T-helper 2 cell (primary cell): ENCODE data around the gene ACP7.
A peak's percentile ranks its signal among the peaks of the same experiment; 100 is the strongest.
"Not testable (repeated sequence)": the region's sequence is repeated elsewhere in the genome, so short reads cannot be mapped to it uniquely, and the experiment has no call there.

Experiments
- DNase-seq, 5 experiments: peaks; one replicate each; pipeline versions ENCODE4 v3.0.0 to v3.0.0-alpha.2; 2012 to 2022
- total RNA-seq, 2 donors: gene quantifications; one replicate each; lab custom pipeline; 2026; lab: John Stamatoyannopoulos, UW

Gene ACP7
- 0 to 0.07 reads per million in 2 donors for total RNA-seq

GRCh38 chr19:39083983-39084731 is at the start of gene ACP7:
Gene ACP7, plus strand, starts transcription at chr19:39084368. Its CDS starts 902 bp downstream, at chr19:39085270.
- peak in 1 of 5 experiments; percentile 23 for DNase-seq

- DNase-seq = no peak
These were observed 47.6 kb upstream of the ACP7 start for GRCh38 chr19:39036581-39036980.

GRCh38 chr19:39037194-39037593 is 47.0 kb upstream of the ACP7 start:
- DNase-seq = no peak

- no peak for DNase-seq
These were observed 46.1 kb upstream of the ACP7 start for GRCh38 chr19:39038098-39038497.

GRCh38 chr19:39045506-39045905 is 38.7 kb upstream of the ACP7 start:
- DNase-seq = no peak

- DNase-seq = peak in 1 of 5 experiments; percentile 45
These were observed 37.9 kb upstream of the ACP7 start for GRCh38 chr19:39046037-39046821.

- DNase-seq = no peak
These were observed 37.1 kb upstream of the ACP7 start for GRCh38 chr19:39047073-39047472.

- peak; percentile 47 to 62 (median 59) for DNase-seq
These were observed 31.9 kb upstream of the ACP7 start for GRCh38 chr19:39052243-39052746.

GRCh38 chr19:39052846-39053245 is 31.3 kb upstream of the ACP7 start:
- no peak for DNase-seq

GRCh38 chr19:39053276-39054090 is 30.7 kb upstream of the ACP7 start:
- DNase-seq = no peak

GRCh38 chr19:39054091-39054470 is 30.1 kb upstream of the ACP7 start:
- DNase-seq = no peak

GRCh38 chr19:39057615-39058014 is 26.6 kb upstream of the ACP7 start:
- DNase-seq = no peak

GRCh38 chr19:39059302-39059701 is 24.9 kb upstream of the ACP7 start:
- DNase-seq = no peak

- no peak for DNase-seq
These were observed 24.0 kb upstream of the ACP7 start for GRCh38 chr19:39060171-39060570.

GRCh38 chr19:39064405-39064804 is 19.8 kb upstream of the ACP7 start:
- DNase-seq = no peak

- DNase-seq = no peak
These were observed 18.2 kb upstream of the ACP7 start for GRCh38 chr19:39065928-39066327.

- no peak for DNase-seq
These were observed 17.1 kb upstream of the ACP7 start for GRCh38 chr19:39067104-39067503.

- DNase-seq = not testable (repeated sequence)
These were observed 15.9 kb upstream of the ACP7 start for GRCh38 chr19:39068259-39068658.

GRCh38 chr19:39070888-39071287 is 13.3 kb upstream of the ACP7 start:
- DNase-seq = no peak

- no peak for DNase-seq
These were observed 9.9 kb upstream of the ACP7 start for GRCh38 chr19:39074205-39074692.

- DNase-seq = no peak
These were observed 9.2 kb upstream of the ACP7 start for GRCh38 chr19:39074942-39075341.

GRCh38 chr19:39077323-39077722 is 6.8 kb upstream of the ACP7 start:
- DNase-seq = no peak
